Fibroblast of pulmonary artery (primary cell): ENCODE data around the gene OTC.

ENCODE experiments used
- DNase-seq: peaks from one replicate; pipeline ENCODE4 v3.0.0-alpha.2; 2010; ENCODE audit warnings: low read depth
- H3K4me3 ChIP-seq: replicated peaks from 2 replicates; pipeline ENCODE4 v1.5.1; 2011; ENCODE audit warnings: low read depth, mild to moderate bottlenecking, control low read depth, low read length, moderate library complexity
- CTCF ChIP-seq: IDR thresholded peaks from 2 replicates; pipeline ENCODE4 v1.5.1; 2011; ENCODE audit warnings: mild to moderate bottlenecking, control low read depth, low read length, inconsistent platforms; ENCODE audit errors: missing control alignments

The OTC gene

DNA sequence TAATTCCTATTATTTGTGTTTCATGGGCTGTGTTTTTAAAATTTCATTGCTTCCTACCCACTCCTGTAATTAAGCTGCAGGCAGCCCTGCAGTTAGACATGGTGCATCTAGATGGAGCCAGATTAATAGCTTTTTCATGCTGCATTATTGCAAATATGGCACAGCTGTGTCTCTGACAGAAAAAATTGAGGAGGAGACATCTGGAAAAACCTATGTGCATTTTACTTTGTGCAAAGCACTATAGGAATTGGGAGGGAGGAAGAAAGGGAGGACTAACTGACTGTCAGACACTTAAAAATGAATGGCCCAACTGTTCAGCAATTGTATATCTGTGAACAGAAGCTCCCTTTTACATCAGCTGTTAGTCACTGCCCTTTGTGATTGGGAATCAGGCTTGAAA lies 17.0 kb upstream of the OTC start:
- no peak overlapping the region for H3K4me3 ChIP-seq
- DNase-seq: no peak
- peak; percentile 39 for TF ChIP-seq CTCF

GRCh38 chrX:38336538-38337240 lies 15.7 kb upstream of the OTC start:
- no peak for TF ChIP-seq CTCF
- no peak overlapping the region for H3K4me3 ChIP-seq
- no peak for DNase-seq

DNA sequence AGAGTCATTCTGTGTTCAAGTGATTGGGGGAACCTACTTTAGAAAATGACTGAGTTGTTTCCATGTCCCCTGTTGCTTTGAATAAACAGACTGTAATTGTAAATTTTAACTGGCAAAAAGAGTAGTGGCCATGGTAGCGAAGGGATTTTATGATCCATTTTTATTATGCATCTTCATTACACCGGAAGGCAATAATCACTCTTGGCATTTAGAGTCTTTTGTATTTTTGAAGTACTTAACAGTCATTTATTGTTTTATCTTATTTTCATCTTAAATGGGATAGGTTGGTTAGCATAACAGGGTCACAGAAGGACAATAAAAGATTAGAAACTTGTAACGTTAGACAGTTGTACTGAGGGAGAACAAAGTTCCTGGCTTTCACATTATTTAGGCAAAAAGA lies 11.0 kb upstream of the OTC start:
- no peak for DNase-seq
- no peak for TF ChIP-seq CTCF
- no peak overlapping the region for H3K4me3 ChIP-seq

GRCh38 chrX:38342853-38343778 lies 9.3 kb upstream of the OTC start:
- no peak for TF ChIP-seq CTCF
- DNase-seq: no peak
- H3K4me3 ChIP-seq: no peak overlapping the region

GRCh38 chrX:38346150-38346549 lies 6.3 kb upstream of the OTC start:
- no peak overlapping the region for H3K4me3 ChIP-seq
- no peak for DNase-seq
- TF ChIP-seq CTCF: no peak

- TF ChIP-seq CTCF: no peak
- peak; percentile 94 for DNase-seq
Measured at GRCh38 chrX:38347136-38347535, 5.3 kb upstream of the OTC start.

More at GRCh38 chrX:38347136-38347535, 5.3 kb upstream of the OTC start:
- no peak overlapping the region for H3K4me3 ChIP-seq
